ENCODE measurements around the gene OLFML3. TPM values are rescaled to one million over a fixed set of nuclear protein-coding genes. Genes with fewer than 3 reads are reported as not detected.
"Not testable (repeated sequence)": the region's sequence is repeated elsewhere in the genome, so short reads cannot be mapped to it uniquely, and the experiment has no call there.

Gene OLFML3
- total and polyA plus RNA-seq, 2 donors (not counting 1 experiment from before 2014, with no cell fraction given) = 0.32 TPM; not detected in 1

GRCh38 chr1:114011796-114012195 lies 32.5 kb downstream of the OLFML3 start:
- Histone ChIP-seq H3K4me3 (ENCODE audit: control extremely low read depth in 1 of 5, extremely low read depth in 1 of 5, insufficient read depth in 1 of 5, low read depth in 2 of 5, low read length in 4 of 5) (no peak overlapping the region), H3K79me2 (ENCODE audit: control insufficient read depth, insufficient read depth, low read length) (no peaks in the 10 kb centered on the region), H2AFZ (ENCODE audit: insufficient read depth, low read depth, low read length, poor library complexity, severe bottlenecking) (no peak overlapping the region), H3K9ac (ENCODE audit: low read length) (no peak overlapping the region), H3K4me1 (ENCODE audit: control insufficient read depth in 2 of 2, insufficient read depth in 2 of 2, low read length in 2 of 2) (no peaks in the 10 kb centered on the region), H3K36me3 (replicated peaks in 1 of 2; ENCODE audit: control extremely low read depth in 1 of 2, control insufficient read depth in 1 of 2, extremely low read depth in 1 of 2, insufficient read depth in 2 of 2, low read length in 1 of 2) (no peaks in the 10 kb centered on the region), H3K27ac (ENCODE audit: low read length in 2 of 2) (no peak overlapping the region), H3K4me2 (replicated peaks; ENCODE audit: low read depth, low read length, poor library complexity, severe bottlenecking) (no peak overlapping the region), H3K27me3 (replicated peaks in 1 of 4; ENCODE audit: control extremely low read depth in 1 of 4, control insufficient read depth in 3 of 4, insufficient read depth in 4 of 4, low read length in 3 of 4) (peaks cover 0 to 8% (median 3%) of the 10 kb centered on the region in 4 experiments), H3K9me3 (ENCODE audit: control extremely low read depth in 1 of 3, control insufficient read depth in 2 of 3, insufficient read depth in 1 of 3, low read length in 2 of 3) (peaks cover 0 to 6% (median 0%) of the 10 kb centered on the region in 3 donors), H4K20me1 (ENCODE audit: control insufficient read depth, insufficient read depth, low read length, poor library complexity, severe bottlenecking) (no peaks in the 10 kb centered on the region)
- Mint-ChIP-seq H3K9me3 (ENCODE audit: insufficient read depth) (no peaks in the 10 kb centered on the region), H3K27me3 (peaks cover 10% of the 10 kb centered on the region), H3K4me3 (no peak overlapping the region), H3K4me1 (no peaks in the 10 kb centered on the region), H3K27ac (no peak overlapping the region)
- DNase-seq (no peak), ATAC-seq (ENCODE audit: low read depth) (no peak)
- POLR2A ChIA-PET = no interaction called here
- CTCF ChIA-PET = no interaction called here
- TF ChIP-seq EZH2 (IDR thresholded peaks at IDR 0.05; ENCODE audit: borderline replicate concordance, insufficient read depth, low read depth, low read length, poor library complexity, severe bottlenecking) (no peak), CTCF (IDR thresholded peaks at IDR 0.05) (no peak)
- intact Hi-C loops (cut with micrococcal nuclease) = no loop called here

- Histone ChIP-seq H3K27me3 (replicated peaks in 1 of 4; ENCODE audit: control extremely low read depth in 1 of 4, control insufficient read depth in 3 of 4, insufficient read depth in 4 of 4, low read length in 3 of 4) (peaks cover 0 to 8% (median 3%) of the 10 kb centered on the region in 4 experiments), H3K9ac (ENCODE audit: low read length) (no peak overlapping the region), H3K4me1 (ENCODE audit: control insufficient read depth in 2 of 2, insufficient read depth in 2 of 2, low read length in 2 of 2) (no peaks in the 10 kb centered on the region), H3K4me2 (replicated peaks; ENCODE audit: low read depth, low read length, poor library complexity, severe bottlenecking) (no peak overlapping the region), H3K36me3 (replicated peaks in 1 of 2; ENCODE audit: control extremely low read depth in 1 of 2, control insufficient read depth in 1 of 2, extremely low read depth in 1 of 2, insufficient read depth in 2 of 2, low read length in 1 of 2) (no peaks in the 10 kb centered on the region), H3K27ac (ENCODE audit: low read length in 2 of 2) (no peak overlapping the region), H4K20me1 (ENCODE audit: control insufficient read depth, insufficient read depth, low read length, poor library complexity, severe bottlenecking) (no peaks in the 10 kb centered on the region), H3K79me2 (ENCODE audit: control insufficient read depth, insufficient read depth, low read length) (no peaks in the 10 kb centered on the region), H3K4me3 (ENCODE audit: control extremely low read depth in 1 of 5, extremely low read depth in 1 of 5, insufficient read depth in 1 of 5, low read depth in 2 of 5, low read length in 4 of 5) (no peak overlapping the region), H2AFZ (ENCODE audit: insufficient read depth, low read depth, low read length, poor library complexity, severe bottlenecking) (no peak overlapping the region), H3K9me3 (ENCODE audit: control extremely low read depth in 1 of 3, control insufficient read depth in 2 of 3, insufficient read depth in 1 of 3, low read length in 2 of 3) (peaks cover 0 to 2% (median 0%) of the 10 kb centered on the region in 3 donors)
- Mint-ChIP-seq H3K9me3 (ENCODE audit: insufficient read depth) (no peaks in the 10 kb centered on the region), H3K27ac (no peak overlapping the region), H3K4me1 (no peaks in the 10 kb centered on the region), H3K4me3 (no peak overlapping the region), H3K27me3 (peaks cover 20% of the 10 kb centered on the region)
- ChIA-PET CTCF (no interaction called here), POLR2A (no interaction called here)
- TF ChIP-seq CTCF (IDR thresholded peaks at IDR 0.05) (no peak), EZH2 (IDR thresholded peaks at IDR 0.05; ENCODE audit: borderline replicate concordance, insufficient read depth, low read depth, low read length, poor library complexity, severe bottlenecking) (no peak)
- intact Hi-C loops (cut with micrococcal nuclease) = no loop called here
- ATAC-seq (ENCODE audit: low read depth) (no peak), DNase-seq (no peak)
- WGBS (ENCODE audit: insufficient coverage) = 89% methylated on average over 1 of the region's 2 CpGs
Measured at GRCh38 chr1:114015075-114015474, 35.8 kb downstream of the OLFML3 start.

GRCh38 chr1:114019724-114020123 lies 40.5 kb downstream of the OLFML3 start:
- H3K27me3 ChIP-seq (replicated peaks in 1 of 4; ENCODE audit: control extremely low read depth in 1 of 4, control insufficient read depth in 3 of 4, insufficient read depth in 4 of 4, low read length in 3 of 4); H2AFZ ChIP-seq (ENCODE audit: insufficient read depth, low read depth, low read length, poor library complexity, severe bottlenecking); ATAC-seq (ENCODE audit: low read depth); DNase-seq; H3K9me3 ChIP-seq (ENCODE audit: control extremely low read depth in 1 of 3, control insufficient read depth in 2 of 3, insufficient read depth in 1 of 3, low read length in 2 of 3); H3K36me3 ChIP-seq (replicated peaks in 1 of 2; ENCODE audit: control extremely low read depth in 1 of 2, control insufficient read depth in 1 of 2, extremely low read depth in 1 of 2, insufficient read depth in 2 of 2, low read length in 1 of 2); CTCF ChIA-PET; H3K27ac ChIP-seq (ENCODE audit: low read length in 2 of 2); H3K27ac Mint-ChIP-seq; H3K4me1 ChIP-seq (ENCODE audit: control insufficient read depth in 2 of 2, insufficient read depth in 2 of 2, low read length in 2 of 2); H3K4me2 ChIP-seq (replicated peaks; ENCODE audit: low read depth, low read length, poor library complexity, severe bottlenecking); H3K4me3 ChIP-seq (ENCODE audit: control extremely low read depth in 1 of 5, extremely low read depth in 1 of 5, insufficient read depth in 1 of 5, low read depth in 2 of 5, low read length in 4 of 5); intact Hi-C loops (cut with micrococcal nuclease); H4K20me1 ChIP-seq (ENCODE audit: control insufficient read depth, insufficient read depth, low read length, poor library complexity, severe bottlenecking); H3K4me1 Mint-ChIP-seq; H3K4me3 Mint-ChIP-seq; POLR2A ChIA-PET; H3K9me3 Mint-ChIP-seq (ENCODE audit: insufficient read depth); H3K79me2 ChIP-seq (ENCODE audit: control insufficient read depth, insufficient read depth, low read length); H3K9ac ChIP-seq (ENCODE audit: low read length): not testable (repeated sequence)
- WGBS (ENCODE audit: insufficient coverage) = 74% methylated on average over 3 of the region's 3 CpGs
- peaks cover 16% of the 10 kb centered on the region for H3K27me3 Mint-ChIP-seq

Data from B cell (primary cell).